Embryonic facial prominence (tissue), 1 donor: ENCODE measurements around the gene TRAF3IP1.
"Not testable (repeated sequence)": the region's sequence is repeated elsewhere in the genome, so short reads cannot be mapped to it uniquely, and the experiment has no call there.

ENCODE experiments used
- DNase-seq: peaks from one replicate; pipeline ENCODE4 v3.0.0-alpha.2; 2016; ENCODE audit errors: extremely low spot score

TRAF3IP1 gene

DNA sequence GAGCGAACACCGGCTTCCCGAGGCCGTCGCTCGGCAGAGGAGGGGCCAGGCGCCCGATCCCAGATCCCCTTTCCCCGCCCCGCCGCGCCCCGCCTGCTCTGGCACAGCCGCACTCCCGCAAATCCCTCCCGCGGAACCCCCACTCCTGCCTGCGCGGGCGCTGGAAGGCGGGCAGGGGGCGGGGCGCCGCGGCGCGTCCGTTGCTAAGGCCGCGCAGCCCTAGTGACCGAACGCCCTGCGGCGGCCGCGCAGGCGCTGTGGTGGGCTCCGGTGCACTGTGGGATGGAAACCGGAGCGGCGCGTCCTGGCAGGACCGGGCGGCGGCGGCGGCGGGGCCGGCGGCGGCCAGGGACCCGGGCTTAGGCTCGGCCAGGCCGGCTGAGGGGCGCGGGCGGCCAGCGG lies at the start of gene TRAF3IP1:
Gene TRAF3IP1, plus strand, starts transcription at position 273 of the 402 bp plus-strand sequence. CDS start 145 bp downstream, outside the sequence.
- DNase-seq, result peak; percentile 84

DNA sequence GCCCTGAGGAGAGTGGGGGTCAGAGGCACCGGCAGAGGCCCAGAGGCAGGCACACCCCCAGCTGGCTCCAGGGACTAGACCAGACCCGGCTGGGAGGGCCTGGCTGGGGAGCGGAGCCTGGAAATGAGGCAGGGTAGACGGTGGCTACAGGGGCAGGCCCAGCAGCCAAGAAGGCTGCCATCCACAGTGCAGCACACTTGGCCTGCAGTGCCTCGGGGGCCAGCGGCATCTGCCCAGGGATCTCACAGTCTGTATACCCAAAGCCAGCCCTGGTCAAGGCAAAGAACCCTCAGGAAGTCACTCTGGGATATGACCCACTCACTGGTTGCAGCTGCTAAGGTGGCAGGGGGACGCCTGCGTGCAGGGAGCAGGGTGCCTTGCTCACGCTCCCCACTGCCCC lies 49.7 kb upstream of the TRAF3IP1 start:
- DNase-seq, result no peak

DNA sequence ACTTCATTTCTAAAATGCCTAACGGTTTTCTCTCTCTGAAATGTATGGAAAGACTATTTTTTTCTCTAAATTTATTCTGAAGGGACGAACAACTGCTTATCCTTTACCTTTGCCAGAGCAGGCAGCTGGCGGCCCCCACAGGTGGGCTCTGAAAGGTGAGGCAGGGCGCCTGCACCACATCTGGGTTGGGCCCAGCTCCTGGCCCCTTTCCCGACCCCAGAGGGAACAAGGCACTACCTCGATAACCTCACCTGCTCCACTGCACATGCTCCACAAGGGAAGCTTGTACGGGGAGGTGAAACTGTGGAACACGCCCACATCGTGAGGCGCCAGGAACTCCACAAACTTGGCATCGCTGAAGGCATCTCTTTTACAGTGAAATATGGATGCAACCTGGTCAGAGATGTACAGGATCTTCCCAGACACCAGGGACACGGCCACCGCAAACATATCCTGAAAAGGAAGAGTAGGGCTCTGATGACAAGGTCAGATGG lies 49.2 kb upstream of the TRAF3IP1 start:
- no peak for DNase-seq

DNA sequence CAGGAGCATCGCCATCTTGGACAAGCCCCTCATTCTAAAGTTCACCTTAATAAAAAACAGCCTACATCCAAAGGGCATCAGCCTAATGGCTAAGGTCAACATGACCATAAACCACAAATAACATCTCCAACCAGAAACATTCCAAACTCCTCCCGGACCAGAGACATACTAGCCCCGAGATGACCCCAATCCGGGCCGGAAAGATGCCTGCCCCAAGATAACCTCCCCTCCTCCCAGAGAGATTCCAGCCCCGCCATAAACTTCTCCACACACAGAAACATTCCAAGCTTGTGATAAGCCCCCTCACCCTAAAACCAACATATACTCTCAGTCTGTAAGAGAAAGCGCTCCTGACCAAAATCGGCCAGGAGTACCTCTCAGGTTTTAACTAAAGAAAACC lies 48.6 kb upstream of the TRAF3IP1 start:
- DNase-seq, result not testable (repeated sequence)

DNA sequence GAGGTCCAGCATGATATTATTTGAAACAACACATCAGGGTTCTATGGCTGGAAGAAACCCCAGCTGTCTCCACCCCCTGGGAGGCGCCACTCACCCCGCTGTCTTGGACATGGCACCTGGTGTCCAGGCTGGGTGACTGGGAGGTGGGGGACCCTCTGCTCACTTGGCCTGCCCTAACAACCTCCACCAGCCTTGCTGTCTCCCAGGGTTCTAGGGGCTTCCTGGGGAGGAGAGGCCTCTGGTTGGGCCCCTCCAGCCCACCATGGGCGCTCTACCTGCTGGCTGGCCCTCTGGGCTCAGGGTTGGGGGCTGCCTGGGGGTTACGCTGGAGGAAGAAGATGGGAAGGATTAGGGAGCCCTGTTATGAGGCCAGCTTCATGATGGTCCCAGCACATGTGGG lies 48.2 kb upstream of the TRAF3IP1 start:
- no peak for DNase-seq

GRCh38 chr2:238273433-238273832 lies 46.9 kb upstream of the TRAF3IP1 start:
- not testable (repeated sequence) for DNase-seq

DNA sequence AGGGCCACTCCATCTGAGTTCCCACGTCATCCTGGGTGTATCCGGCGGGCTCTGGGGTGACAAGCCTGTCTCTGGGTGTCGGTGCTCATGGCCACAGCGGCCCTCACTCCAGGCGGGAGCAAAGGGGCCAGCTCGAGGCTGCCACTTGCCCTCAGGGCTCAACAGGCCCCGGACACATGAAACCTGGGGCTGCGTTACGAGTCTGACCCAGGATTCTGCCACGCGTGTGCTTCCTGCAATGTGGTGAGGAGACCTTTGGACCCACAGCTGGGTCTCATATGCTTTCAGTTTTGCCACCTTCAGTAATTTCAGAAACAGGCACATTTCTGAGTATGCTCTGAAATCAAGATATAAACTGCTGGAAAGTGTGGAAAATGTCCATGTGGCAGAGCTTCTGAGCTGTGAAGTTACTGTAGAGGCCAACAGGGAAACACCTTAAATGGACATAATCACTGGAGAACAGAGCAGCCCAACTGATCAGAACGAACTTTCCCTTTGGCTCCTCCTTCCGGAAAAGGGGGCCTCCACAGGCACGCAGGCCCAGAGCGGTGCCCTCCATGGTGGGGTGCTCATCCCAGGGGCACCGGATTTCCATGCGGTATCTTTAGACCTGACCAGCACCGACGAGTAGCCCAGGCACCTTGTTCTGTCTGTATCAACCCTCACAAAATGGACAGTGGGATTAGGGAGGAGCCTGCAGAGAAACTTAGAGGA lies 46.0 kb upstream of the TRAF3IP1 start:
- no peak for DNase-seq

- DNase-seq, result no peak
Observed at GRCh38 chr2:238277695-238278094, 42.6 kb upstream of the TRAF3IP1 start.

GRCh38 chr2:238278626-238279323 lies 41.5 kb upstream of the TRAF3IP1 start:
- DNase-seq, result no peak

GRCh38 chr2:238279324-238279682 lies 41.0 kb upstream of the TRAF3IP1 start:
- no peak for DNase-seq

- DNase-seq, result no peak
Observed at GRCh38 chr2:238280083-238280825, 40.1 kb upstream of the TRAF3IP1 start.

DNA sequence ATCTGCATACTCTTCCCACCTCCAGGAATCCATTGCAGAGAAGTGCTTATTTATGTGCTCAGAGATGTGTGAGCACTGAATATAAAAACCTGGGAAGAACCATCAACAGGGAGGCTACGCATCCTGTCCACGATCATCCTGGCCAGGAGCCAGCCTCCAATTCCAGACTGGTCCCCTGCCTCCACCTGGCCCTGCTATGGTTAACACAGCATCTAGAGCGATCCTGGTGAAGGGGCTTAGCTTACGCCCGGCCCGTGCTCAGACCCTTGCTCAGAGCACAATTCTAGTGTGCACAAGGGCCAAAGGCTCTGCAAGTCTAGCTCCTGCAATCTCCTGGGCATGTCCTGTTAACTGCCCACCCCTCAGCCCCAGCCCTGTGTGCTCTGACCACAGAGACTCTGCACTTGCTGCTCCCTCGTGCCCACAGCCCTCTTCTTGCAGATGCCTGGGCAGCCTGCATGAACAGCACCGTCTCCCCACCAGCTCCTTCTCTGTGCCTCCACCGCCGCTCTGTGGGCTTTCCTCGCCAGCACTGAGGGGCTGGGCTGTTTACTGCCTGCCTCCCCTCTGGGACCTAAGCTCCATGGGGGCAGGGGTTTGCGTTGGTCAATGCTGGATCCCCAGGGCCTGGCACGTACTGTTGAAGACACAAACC lies 38.4 kb upstream of the TRAF3IP1 start:
- no peak for DNase-seq

DNA sequence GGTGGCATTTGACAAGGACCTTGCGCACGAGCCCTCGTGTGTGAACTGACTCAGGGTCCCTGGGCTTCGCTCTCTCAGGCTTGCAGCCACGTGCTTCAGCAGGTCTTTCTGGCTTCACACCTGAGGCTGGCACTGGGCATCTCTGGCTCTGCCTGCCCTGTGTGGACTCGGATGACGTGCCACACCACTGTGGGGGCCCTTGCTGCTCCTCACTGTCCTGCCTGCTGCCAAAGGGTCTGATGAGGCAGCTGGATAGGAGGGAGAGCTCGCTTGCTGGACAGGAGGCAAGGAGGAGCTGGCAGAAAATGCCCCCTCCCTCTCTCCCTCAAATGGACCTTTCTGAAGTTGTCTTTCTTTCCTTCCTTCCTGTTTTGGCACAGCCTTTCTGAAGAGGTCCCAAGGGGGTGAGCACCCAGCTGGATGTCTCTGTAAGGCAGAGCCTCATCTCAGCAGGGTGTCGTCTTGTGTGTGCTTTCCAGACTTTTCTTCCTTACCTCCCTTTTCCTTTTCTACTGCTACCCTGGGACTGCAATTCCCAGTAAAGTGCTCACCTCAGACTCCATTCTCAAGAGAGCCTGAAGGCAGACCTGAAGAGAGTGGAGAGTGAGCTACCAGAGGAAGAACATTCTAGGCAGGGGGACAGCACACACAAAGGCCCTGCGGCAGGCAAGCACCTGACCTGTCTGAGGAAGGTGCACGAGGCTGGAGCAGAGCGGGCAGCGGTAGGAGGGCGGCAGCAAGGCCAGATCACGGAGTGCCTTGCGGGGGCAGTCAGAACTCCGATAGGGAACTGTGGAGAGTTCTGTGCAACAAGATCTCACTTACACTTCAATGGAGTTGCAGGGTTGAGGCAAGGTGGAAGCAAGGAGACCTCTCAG lies 37.2 kb upstream of the TRAF3IP1 start:
- DNase-seq, result no peak

GRCh38 chr2:238284802-238285515 lies 35.4 kb upstream of the TRAF3IP1 start:
- DNase-seq, result no peak

DNA sequence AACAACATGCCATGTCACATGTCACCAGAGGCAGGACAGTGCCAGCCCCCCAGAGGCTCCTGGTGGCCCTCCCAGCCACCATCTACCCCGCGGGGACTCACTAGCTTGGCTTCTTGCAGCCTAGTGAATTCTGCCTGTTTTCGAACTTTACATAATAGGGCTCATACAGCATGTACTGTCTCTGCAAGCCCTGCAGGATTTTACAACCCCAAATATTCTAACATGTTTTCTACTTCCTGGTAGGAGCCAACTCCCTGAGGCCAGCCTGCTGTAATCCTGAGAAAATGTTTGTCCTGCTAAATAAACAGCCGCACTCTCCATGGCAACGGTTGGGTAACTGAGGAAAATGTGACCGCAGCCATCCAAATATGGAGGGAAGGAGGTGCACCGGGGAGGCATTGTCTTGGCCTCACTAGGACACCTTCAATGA lies 34.6 kb upstream of the TRAF3IP1 start:
- DNase-seq, result peak; percentile 67

GRCh38 chr2:238286095-238286494 lies 34.2 kb upstream of the TRAF3IP1 start:
- no peak for DNase-seq

- no peak for DNase-seq
Observed at GRCh38 chr2:238286551-238286950, 33.8 kb upstream of the TRAF3IP1 start.

GRCh38 chr2:238286987-238287736 lies 33.2 kb upstream of the TRAF3IP1 start:
- no peak for DNase-seq
